NCI-H460 (cell line): ENCODE results near the gene DNAL1. TPM values are rescaled to one million over a fixed set of nuclear protein-coding genes. Genes with fewer than 3 reads are reported as not detected.
"Not testable (repeated sequence)": the region's sequence is repeated elsewhere in the genome, so short reads cannot be mapped to it uniquely, and the experiment has no call there.

Experiments used
- DNase-seq: peaks from one replicate; pipeline ENCODE4 v3.0.0-alpha.2; 2016; ENCODE audit warnings: low read depth; ENCODE audit errors: extremely low read depth
- total RNA-seq: library from RNA; depleted of rRNA; stranded (reverse); fragments of >200 nt; shearing (Covaris generic); gene quantifications from 2 replicates; pipeline ENCODE4 v1.2.3, GENCODE V29; 2014

DNAL1 gene
- total RNA-seq, 1 experiment from 2014 or later = 30.7 TPM

DNA sequence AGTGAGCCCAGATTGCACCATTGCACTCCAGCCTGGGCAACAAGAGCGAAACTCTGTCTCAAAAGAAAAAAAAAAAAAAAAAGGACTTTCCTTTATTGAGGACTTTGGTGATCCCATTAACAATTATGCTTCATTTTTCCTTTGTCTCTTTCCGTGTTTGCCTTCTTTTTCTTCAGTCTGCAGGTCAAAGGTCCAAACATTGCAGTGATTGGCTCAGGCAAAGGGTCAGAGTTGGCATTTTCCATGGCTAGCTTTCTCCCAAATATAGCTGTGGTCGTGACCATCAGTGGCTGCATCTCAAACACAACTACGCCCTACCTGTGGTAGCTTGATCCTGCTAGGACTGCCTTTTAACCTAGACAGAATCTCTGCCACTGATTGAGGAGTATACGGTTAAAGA lies 7.0 kb upstream of the DNAL1 start:
- no peak for DNase-seq

DNA sequence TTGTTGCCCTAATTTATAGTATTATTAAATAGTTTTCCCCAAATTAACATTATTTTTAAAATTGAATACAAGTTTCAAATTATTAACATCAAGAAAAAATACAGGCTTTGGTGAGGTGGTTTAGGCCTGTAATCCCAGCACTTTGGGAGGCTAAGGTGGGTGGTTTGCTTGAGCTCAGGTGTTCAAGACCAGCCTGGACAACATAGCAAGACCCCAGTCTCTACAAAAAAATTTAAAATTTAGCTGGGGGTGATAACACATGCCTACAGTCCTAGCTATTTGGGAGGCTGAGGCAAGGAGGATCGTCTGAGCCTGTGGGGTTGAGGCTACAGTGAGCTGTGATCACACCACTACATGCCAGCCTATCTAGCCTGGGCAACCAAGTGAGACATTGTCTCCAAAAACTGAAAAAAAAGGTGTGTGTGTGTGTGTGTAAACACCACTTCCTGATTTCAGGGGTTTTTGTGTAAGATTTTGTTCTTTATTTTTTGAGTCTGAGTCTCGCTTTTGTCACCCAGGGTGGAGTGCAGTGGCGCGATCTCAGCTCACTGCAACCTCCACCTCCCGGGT lies 3.9 kb upstream of the DNAL1 start:
- DNase-seq = no peak

DNA sequence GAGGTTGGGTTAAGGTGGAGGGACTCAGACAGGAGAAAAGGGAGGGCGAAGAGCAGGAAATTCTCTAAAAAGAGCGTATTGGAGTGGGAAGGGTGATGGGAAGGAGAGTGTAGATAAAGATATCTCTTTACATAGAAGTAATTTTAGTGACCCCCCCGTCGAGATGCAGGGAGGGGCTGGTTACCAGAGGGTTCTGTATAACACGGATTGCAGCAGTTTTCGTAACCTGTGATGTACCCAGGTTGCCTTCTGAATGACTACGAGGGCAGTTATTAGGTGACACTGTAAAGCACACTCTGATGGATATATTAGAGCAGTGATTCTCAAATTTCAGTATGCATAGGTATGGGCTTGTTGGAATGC lies 443 bp downstream of the DNAL1 start:
- DNase-seq = no peak

DNA sequence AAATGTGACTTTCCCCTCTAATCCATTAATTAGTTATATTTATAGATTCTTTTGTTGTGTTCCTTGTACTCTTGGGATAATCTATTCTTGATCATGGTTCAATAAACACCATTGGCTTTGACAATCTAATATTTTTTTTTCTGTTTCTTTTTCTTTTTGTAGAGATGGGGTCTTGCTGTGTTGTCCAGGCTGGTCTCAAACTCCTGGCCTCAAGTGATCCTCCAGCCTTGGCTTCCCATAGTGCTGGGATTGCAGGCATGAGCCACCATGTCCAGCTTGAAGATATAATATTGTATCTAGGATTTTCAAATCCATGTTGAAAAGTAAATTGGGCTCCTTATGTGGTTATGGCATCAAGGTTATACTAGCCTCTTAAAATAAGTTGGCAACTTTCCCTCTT lies 6.2 kb downstream of the DNAL1 start:
- no peak for DNase-seq

DNA sequence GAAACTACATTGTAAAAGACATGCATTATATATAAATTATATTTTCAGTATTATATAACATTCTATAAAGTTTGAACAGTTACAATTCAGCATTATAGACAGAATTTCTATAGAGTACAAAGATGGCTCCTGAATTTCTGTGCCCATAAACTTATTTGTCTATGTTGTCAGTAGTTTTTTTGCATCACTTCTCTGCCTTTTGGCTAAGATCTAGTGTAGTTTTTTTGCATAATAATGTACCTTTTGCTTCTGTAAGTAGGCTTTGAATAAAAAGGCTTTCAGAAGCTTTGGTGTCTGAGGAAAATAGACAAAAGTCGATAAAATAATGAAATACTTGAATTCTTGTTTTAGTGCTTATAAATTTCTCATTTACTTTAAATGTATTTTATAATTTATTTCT lies 11.1 kb downstream of the DNAL1 start:
- no peak for DNase-seq

DNA sequence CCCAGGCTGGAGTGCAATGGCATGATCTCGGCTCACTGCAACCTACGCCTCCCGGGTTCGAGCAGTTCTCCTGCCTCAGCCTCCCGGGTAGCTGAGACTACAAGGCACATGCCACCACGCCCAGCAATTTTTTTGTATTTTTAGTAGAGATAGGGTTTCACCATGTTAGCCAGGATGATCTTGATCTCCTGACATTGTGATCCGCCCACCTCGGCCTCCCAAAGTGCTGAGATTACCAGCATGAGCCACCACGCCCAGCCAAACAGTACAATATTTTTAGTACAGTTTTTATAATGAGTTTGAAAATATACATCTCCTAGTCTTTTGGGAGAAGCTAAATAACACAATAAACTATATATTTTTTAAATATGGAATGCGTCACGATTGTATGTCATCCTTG lies 14.4 kb downstream of the DNAL1 start:
- DNase-seq = not testable (repeated sequence)

DNA sequence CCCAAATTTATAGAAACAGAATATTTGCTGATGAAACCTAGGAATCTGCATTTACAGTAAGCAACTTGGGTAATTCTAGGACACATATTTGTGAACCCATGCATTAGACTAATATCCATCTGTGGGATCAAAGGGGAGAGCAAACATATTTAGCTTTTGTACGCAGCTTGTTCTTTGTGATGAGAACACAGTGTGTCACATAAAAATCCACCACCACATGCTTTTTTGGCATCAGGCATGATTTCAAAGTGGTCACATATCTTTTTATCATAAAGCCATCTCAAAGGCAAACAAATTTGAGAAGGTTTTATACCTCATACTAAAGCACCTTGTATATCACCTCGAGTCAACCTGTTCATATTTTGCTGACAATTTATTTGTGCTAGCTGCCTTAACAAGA lies 15.7 kb downstream of the DNAL1 start:
- no peak for DNase-seq

DNA sequence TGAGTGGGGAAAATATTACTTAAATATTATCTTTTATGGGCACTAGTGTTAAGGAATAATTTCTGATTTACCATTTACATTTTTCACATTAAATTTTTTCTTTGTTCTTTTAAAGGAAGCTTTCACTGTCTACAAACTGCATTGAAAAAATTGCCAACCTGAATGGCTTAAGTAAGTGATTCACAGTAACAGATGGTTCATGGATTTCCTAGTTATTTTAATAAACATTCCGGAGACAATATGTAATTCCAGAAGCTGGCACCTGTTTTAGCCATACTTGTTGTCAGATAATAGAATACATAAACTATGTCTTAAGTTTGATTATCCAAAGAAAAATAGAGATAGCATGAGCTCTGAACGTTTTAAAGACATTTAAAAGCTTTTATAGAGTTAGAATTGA lies 17.1 kb downstream of the DNAL1 start:
- DNase-seq = no peak

DNA sequence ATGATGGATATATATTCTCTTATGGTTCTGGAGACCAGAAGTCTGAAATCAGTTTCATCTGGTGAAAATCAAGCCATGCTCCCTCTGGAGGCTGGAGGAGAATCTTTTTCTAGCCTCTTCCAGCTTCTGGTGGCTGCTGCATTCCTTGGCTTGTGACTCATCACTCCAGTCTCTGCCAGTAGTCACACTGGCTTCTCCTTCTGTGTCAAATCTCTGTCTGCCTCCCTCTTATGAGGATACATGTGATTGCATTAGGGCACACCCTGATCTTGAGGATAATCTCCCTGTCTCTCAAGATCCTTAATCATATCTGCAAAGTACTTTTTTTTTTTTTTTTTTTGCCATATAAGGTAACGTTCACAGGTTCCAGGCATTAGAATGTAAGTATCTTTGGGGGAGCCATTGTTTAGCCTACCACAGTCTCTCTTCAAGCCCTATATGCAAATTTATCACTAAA lies 17.7 kb downstream of the DNAL1 start:
- peak; percentile 92 for DNase-seq

DNA sequence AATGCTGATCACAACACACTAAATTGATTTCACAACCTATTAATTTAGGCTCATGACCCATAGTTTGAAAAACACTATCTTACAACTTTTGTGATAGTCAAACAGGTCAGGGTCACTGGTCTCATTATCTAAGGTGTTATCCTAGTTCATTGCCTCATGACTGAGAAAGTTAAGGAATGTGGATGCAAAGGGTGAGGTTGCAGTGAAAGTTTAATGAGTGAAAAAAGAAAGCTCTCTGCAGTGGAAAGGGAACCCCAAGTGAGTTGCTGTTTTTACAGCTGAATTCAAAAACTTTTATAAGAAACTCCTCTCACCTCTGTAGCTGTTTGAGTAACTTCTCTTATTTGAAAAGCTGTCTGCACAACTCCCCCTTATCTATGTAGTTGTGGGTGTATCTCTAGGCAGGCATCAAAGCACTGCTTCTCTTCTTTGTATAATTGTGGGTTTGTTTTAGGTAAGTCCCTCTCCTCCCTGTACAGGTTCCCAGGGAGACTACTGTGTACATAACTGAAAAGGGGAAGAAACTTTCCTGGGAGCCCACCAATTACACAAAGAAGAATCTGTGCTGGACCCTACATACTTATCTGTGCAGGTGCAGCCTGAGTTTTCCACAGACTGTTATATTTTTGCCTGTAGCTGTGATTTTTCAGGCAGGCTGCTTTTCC lies 18.9 kb downstream of the DNAL1 start:
- DNase-seq = no peak

DNA sequence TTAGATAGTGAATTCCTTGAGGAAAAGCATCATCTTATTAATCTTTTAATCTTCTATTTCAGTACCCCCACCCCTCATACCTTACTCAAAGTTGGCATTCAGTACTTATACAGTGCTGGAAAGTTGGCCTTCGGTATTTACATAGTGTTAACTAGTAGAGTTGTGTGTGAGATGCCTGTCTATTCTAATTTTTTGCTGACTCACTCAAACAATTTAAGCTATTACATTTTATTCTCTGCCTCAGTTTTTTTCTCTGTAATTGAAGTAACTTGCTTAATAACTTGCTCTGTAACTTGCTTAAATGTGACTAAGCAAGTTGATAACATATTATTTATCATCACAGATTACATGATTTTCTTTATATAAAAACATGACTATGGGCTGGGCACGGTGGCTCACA lies 20.3 kb downstream of the DNAL1 start:
- no peak for DNase-seq

DNA sequence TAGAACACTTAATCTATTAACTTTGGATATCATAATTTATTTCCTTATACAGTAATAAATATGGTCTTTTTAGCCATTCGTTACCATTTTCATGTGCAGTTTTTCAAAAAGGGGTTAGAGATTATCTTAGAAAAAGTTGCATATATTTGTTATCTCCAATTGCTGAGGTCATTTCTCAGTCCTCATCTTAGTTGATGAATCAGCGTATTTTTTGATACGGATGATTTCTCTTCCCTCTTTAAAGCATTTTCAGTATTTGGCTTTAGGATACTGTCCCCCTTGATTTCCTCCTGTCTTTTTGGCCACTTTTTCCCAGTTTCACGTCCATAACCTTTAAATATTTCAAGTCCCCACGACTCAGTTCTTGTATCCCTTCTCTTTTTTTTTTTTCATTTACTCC lies 21.8 kb downstream of the DNAL1 start:
- no peak for DNase-seq

DNA sequence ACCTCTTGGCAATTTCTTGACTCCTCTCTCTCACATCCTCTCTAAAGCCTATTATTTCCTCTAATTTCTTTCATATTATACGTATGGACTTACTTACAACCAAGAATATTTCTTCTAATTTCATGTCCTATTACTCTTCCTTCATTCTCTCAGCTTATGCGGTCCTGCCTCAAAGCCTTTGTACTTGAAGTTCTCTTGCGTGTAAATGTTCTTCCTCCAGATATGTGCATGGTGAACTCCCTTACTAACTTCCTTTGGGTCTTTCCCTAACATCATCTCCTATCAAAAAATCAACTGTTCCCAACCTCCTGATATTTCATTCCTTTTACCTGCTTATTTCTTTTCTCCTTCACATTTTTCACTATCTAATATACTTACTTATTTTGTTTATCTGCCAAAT lies 23.1 kb downstream of the DNAL1 start:
- DNase-seq = no peak

DNA sequence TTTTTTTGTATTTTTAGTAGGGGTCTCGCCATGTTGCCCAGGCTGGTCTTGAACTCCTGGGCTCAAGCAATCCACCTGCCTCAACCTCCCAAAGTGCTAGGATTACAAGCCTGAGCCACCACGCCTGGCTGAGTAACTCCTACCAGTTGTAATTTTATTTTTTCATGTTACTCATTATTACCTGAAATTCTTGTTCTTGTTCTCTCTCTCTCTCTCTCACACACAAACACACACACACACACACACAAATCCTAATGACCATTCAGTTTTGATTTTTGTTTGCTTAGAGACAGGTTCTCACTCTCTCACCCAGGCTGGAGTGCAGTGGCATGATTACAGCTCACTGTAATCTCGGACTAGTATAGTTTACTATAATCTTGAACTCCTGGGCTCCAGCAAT lies 30.2 kb downstream of the DNAL1 start:
- no peak for DNase-seq

DNA sequence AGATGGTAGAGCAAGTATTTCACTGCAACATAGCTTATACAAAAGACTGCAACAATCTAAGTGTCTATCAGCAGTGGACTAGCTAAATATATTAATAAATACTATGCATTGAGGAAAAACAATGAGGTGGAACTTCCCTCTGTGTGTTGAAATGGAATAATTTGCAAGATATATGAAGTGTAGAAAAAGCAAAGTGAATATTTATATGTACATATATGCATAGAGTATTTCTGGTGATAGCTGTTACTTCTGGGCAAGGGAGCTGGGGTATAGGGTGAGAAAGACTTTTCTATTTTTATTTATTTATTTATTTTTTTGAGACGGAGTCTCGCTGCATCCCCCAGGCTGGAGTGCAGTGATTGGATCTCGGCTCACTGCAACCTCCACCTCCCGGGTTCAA lies 33.9 kb downstream of the DNAL1 start:
- DNase-seq = no peak

DNA sequence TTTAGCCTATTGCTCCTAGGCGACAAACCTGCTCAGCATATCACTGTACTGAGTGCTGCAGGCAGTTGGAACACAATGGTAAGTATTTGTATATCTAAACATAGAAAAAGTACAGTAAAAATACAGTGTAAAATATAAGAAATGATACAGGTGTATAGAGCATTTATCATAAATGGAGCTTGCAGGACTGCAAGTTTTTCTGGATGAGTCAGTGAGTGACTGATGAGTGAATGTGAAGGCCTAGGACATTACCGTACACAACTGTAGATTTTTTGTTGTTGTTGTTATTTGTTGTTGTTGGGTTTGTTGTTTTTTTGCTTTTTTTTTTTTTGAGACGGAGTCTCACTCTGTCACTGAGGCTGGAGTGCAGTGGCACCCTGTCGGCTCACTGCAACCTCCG lies 36.0 kb downstream of the DNAL1 start:
- no peak for DNase-seq

DNA sequence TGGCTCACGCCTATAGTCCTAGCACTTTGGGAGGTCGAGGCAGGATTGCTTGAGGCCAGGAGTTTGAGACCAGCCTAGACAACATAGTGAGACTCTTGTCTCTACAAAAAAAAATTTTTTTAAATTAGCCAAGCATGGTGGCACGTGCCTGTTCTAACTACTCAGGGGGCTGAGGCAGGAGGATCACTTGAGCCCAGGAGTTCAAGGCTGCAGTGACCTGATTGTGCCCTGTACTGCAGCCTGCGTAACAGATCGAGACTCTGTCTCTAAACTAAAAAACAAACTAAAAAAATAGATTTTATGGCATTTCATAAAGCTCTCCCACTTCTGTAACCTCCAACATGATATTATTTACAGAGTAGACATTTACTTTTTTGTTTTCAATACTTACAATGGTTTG lies 39.8 kb downstream of the DNAL1 start:
- DNase-seq = no peak

DNA sequence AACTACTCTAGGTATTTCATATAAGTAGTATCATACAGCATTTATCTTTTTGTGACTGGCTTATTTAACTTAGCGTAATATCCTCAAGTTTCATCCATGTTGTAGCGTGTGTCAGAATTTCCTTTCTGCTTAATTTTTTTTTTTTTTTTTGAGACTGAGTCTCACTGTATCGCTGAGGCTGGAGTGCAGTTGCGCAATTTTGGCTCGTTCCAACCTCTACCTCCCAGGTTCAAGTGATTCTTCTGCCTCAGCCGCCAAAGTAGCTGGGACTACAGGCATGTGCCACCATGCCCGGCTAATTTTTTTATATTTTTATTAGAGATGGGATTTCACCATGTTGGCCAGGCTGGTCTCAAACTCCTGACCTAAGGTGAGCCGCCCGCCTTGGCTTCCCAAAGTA lies 40.5 kb downstream of the DNAL1 start:
- DNase-seq = no peak

DNA sequence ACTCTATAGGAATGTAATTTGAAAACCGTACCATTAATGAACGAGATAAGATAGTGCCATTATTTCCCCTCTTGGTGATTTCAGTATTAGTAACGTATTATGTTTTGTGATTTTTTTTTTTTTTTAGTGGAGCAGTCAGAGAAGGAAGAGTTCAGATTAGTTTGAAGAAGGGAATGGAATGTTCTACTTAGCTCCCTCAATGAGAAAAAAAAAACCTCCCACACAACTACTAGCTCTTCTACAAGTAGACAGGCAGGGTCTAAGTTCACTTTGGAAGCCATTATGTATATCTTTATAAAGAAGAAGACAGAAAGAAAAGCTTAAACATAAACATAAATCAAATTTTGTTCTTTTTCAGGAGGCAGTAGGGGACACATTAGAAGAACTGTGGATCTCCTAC lies 42.1 kb downstream of the DNAL1 start:
- no peak for DNase-seq

DNA sequence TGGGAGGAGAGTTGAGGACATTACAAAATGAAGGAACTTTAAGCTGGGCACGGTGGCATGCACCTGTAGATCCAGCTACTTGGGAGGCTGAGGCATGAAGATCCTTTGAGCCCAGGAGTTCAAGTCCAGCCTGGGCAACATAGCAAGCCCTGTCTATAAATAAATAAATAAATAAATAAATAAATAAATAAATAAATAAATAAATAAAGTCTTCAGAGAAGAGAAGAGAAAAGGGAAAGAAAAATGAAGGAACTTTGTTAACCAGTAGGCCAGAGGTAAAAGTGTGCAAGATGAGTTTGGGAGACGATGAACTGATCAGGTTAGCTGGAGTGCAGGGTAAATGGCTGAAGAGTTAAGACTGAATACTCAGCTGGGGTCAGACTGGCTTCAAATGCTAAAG lies 49.3 kb downstream of the DNAL1 start:
- no peak for DNase-seq

DNA sequence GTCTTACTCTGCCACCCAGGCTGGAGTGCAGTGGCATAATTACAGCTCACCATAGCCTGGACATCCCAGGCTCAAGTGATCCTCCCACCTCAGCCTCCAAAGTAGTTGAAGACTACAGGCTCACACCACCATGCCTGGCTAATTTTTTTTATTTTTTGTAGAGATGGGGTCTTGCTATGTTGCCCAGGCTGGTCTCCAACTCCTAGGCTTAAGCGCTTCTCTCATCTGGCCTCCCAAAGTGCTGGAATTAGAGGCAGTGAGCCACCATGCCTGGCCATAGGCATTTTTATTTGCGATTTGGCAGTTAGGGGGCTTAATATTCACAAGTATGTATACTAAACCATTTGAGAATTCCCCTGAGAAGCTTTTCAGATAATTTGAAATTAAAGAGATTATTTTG lies 50.3 kb downstream of the DNAL1 start:
- DNase-seq = no peak

DNA sequence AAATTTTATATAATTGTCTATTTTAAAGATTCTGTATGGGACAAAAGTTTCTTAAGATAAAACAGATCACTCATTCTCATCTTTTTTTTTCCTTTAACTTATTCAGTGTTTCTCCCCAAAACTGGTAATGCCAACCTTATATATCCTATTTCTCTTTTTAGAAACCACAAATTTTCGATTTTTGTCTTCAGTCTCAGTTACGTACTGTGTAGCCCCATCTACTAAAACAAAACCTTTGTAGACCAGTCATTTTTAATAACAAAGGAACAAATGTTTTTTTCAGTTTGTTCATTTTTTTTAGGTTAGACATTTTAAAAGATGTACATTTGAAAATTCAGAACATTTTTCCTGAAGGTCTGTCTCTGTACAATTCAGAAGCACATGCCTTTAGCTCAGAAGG lies 51.2 kb downstream of the DNAL1 start:
- no peak for DNase-seq
